HepG2 (cell line): ENCODE data around the gene KLHDC4. TPM values are rescaled to one million over a fixed set of nuclear protein-coding genes. Genes with fewer than 3 reads are reported as not detected.

ENCODE experiments used
- ATF6 ChIP-seq: sonication (generic); formaldehyde crosslinking; conservative IDR thresholded peaks from 2 replicates; pipeline ENCODE4 v1.4.0; 2020; ENCODE audit warnings: missing genetic modification reagents
- CREB3 ChIP-seq: sonication (generic); formaldehyde crosslinking; IDR thresholded peaks from 2 replicates; pipeline ENCODE4 v1.5.0; 2020; ENCODE audit warnings: missing genetic modification reagents
- FOSL1 ChIP-seq: sonication (generic); formaldehyde crosslinking; IDR thresholded peaks from 2 replicates; pipeline ENCODE4 v1.9.0; 2021; ENCODE audit warnings: missing genetic modification reagents, borderline replicate concordance
- FOXK2 ChIP-seq: fragments of 450-650 bp; IDR thresholded peaks from 2 replicates; pipeline ENCODE4 v1.6.1; 2016
- HBP1 ChIP-seq: IDR thresholded peaks from 2 replicates; pipeline ENCODE4 v1.6.1; 2016; ENCODE audit warnings: low read depth, control low read depth
- IKZF4 ChIP-seq: sonication (generic); formaldehyde crosslinking; IDR thresholded peaks from 2 replicates; pipeline ENCODE4 v1.5.1; 2020; ENCODE audit warnings: borderline replicate concordance, mild to moderate bottlenecking, low read depth, missing genetic modification reagents; ENCODE audit errors: not compliant biosample characterization
- KDM5B ChIP-seq: sonication (generic); formaldehyde crosslinking; IDR thresholded peaks from 2 replicates; pipeline ENCODE4 v1.4.0; 2020; ENCODE audit warnings: missing genetic modification reagents, mild to moderate bottlenecking, borderline replicate concordance
- LRRFIP1 ChIP-seq: sonication (generic); formaldehyde crosslinking; conservative IDR thresholded peaks from 2 replicates; pipeline ENCODE4 v1.4.0; 2020; ENCODE audit warnings: missing genetic modification reagents
- NFYC ChIP-seq: IDR thresholded peaks from 2 replicates; pipeline ENCODE4 v1.6.1; 2016; ENCODE audit warnings: missing genetic modification reagents, missing compliant biosample characterization
- RFXANK ChIP-seq: IDR thresholded peaks from 2 replicates; pipeline ENCODE4 v1.6.1; 2016
- TCF12 ChIP-seq, 2 experiments: fragments of 450-650 bp in 1 of 2; sonication (generic) in 1 of 2; formaldehyde crosslinking in 1 of 2; IDR thresholded peaks; 2 replicates each; pipeline versions ENCODE4 v1.6.1 to v1.8.0; 2017 to 2022; ENCODE audit warnings: antibody characterized with exemption in 1 of 2, mild to moderate bottlenecking in 1 of 2, missing genetic modification reagents in 1 of 2, moderate library complexity in 1 of 2
- THAP11 ChIP-seq: IDR thresholded peaks from 2 replicates; pipeline ENCODE4 v1.6.1; 2016; ENCODE audit warnings: missing biosample characterization, missing genetic modification reagents
- ZBTB46 ChIP-seq: sonication (generic); formaldehyde crosslinking; IDR thresholded peaks from 2 replicates; pipeline ENCODE4 v1.4.0; 2020; ENCODE audit warnings: mild to moderate bottlenecking, missing genetic modification reagents, borderline replicate concordance
- ZNF281 ChIP-seq: sonication (generic); formaldehyde crosslinking; IDR thresholded peaks from 2 replicates; pipeline ENCODE4 v1.4.0; 2020; ENCODE audit warnings: missing genetic modification reagents, borderline replicate concordance
- ZNF44 ChIP-seq: sonication (generic); formaldehyde crosslinking; IDR thresholded peaks from 2 replicates; pipeline ENCODE4 v1.5.1; 2020; ENCODE audit warnings: mild to moderate bottlenecking, missing genetic modification reagents
- ZNF746 ChIP-seq: sonication (generic); formaldehyde crosslinking; IDR thresholded peaks from 2 replicates; pipeline ENCODE4 v1.8.0; 2022; ENCODE audit warnings: mild to moderate bottlenecking, missing genetic modification reagents
- ZNF768 ChIP-seq: sonication (generic); formaldehyde crosslinking; IDR thresholded peaks from 2 replicates; pipeline ENCODE4 v1.4.0; 2020; ENCODE audit warnings: missing genetic modification reagents
- polyA plus RNA-seq, 8 experiments: library from polyadenylated mRNA; depleted of rRNA in 3 of 8; stranded (reverse) in 7 of 8; unstranded in 1 of 8; fragments of >200 nt; fragmentation: Illumina TruSeq in 4 of 8; extraction: Trizol in 4 of 8; gene quantifications; 2 replicates each; pipeline versions ENCODE4 v1.2.1 to v1.2.3, GENCODE V29; 2011 to 2016; ENCODE audit warnings: low read depth in 4 of 8, missing spikeins in 1 of 8, mixed read lengths in 1 of 8; ENCODE audit not compliant: insufficient read depth in 1 of 8
- total RNA-seq, 5 experiments: library from RNA; depleted of rRNA; stranded (reverse); fragments of >200 nt; fragmentation: Illumina TruSeq; extraction: Trizol; gene quantifications; 2 replicates each; pipeline ENCODE4 v1.2.3, GENCODE V29; 2016; ENCODE audit warnings: low read depth in 1 of 5

Gene KLHDC4
- total and polyA plus RNA-seq, 2 of the 13 experiments (the other 11 are each of a cell fraction or from before 2014, with no cell fraction given) = 18.7 to 31.8 TPM

GRCh38 chr16:87765776-87766484 is at the start of gene KLHDC4 (continued):
- TF ChIP-seq ZBTB46 (CRISPR knock-in tag) (no peak), CREB3 (CRISPR knock-in tag) (no peak), ZNF746 (peak; percentile 24; the same call in 1 of the 2 replicates), ZNF768 (CRISPR knock-in tag) (peak; percentile 64), KDM5B (CRISPR knock-in tag) (peak; percentile 86; the same call in 1 of the 2 replicates), LRRFIP1 (CRISPR knock-in tag) (no peak), ATF6 (CRISPR knock-in tag) (peak; percentile 31; the same call in 1 of the 2 replicates), HBP1 (CRISPR knock-in tag) (peak; percentile 84; the same call in 1 of the 2 replicates), FOSL1 (no peak), FOXK2 (no peak), THAP11 (peak; percentile 94), ZNF44 (CRISPR knock-in tag) (no peak), NFYC (CRISPR knock-in tag) (peak; percentile 22; the same call in 1 of the 2 replicates), RFXANK (CRISPR knock-in tag) (peak; percentile 80; the same call in 1 of the 2 replicates), TCF12 (IDR thresholded peaks at IDR 0.05) (no peak), TCF12 (CRISPR knock-in tag; IDR thresholded peaks at IDR 0.05) (peak; percentile 88), IKZF4 (CRISPR knock-in tag) (peak; percentile 72), ZNF281 (peak; percentile 67)
